Glutamatergic neuron (in vitro differentiated cells): Measurements from ENCODE around the gene ELMO1. TPM values are rescaled to one million over a fixed set of nuclear protein-coding genes. Genes with fewer than 3 reads are reported as not detected.

ENCODE experiments used
- DNase-seq: peaks from one replicate; pipeline ENCODE4 v3.0.0; 2022
- H3K27ac Mint-ChIP-seq: one replicate; pipeline ENCODE4 v1.8.0; 2020; ENCODE audit warnings: mild to moderate bottlenecking, mixed read lengths, inconsistent platforms; ENCODE audit not compliant: unreplicated experiment
- H3K27me3 Mint-ChIP-seq: one replicate; pipeline ENCODE4 v1.8.0; 2020; ENCODE audit warnings: mild to moderate bottlenecking, moderate library complexity, mixed read lengths, inconsistent platforms; ENCODE audit not compliant: unreplicated experiment
- H3K36me3 Mint-ChIP-seq: one replicate; pipeline ENCODE4 v1.8.0; 2020; ENCODE audit warnings: mild to moderate bottlenecking, mixed read lengths, inconsistent platforms; ENCODE audit not compliant: unreplicated experiment
- H3K4me1 Mint-ChIP-seq: one replicate; pipeline ENCODE4 v1.8.0; 2020; ENCODE audit warnings: mild to moderate bottlenecking, low read depth, mixed read lengths, inconsistent platforms; ENCODE audit not compliant: unreplicated experiment
- H3K4me3 Mint-ChIP-seq: one replicate; pipeline ENCODE4 v1.8.0; 2020; ENCODE audit warnings: mild to moderate bottlenecking, mixed read lengths, inconsistent platforms; ENCODE audit not compliant: unreplicated experiment
- H3K9me3 Mint-ChIP-seq: one replicate; pipeline ENCODE4 v1.8.0; 2020; ENCODE audit warnings: mild to moderate bottlenecking, moderate library complexity, mixed read lengths, inconsistent platforms; ENCODE audit not compliant: unreplicated experiment
- total RNA-seq: library from RNA; stranded (reverse); fragmentation: NEBNext Ultra II Directional; extraction: Animal tissue kit (Norgen Biotek cat#: 25700); gene quantifications from one replicate; pipeline ENCODE4 v1.2.1, GENCODE V29; 2021; ENCODE audit not compliant: unreplicated experiment
- TF ChIP-seq, protein P1 (sequence below): fragments of 200-600 bp; sonication (generic); IDR thresholded peaks from one replicate; pipeline ENCODE4 v1.5.0; 2021; ENCODE audit not compliant: partially characterized antibody, unreplicated experiment

The ELMO1 gene
- total RNA-seq, 1 donor from 2014 or later: 5.5 TPM

DNA sequence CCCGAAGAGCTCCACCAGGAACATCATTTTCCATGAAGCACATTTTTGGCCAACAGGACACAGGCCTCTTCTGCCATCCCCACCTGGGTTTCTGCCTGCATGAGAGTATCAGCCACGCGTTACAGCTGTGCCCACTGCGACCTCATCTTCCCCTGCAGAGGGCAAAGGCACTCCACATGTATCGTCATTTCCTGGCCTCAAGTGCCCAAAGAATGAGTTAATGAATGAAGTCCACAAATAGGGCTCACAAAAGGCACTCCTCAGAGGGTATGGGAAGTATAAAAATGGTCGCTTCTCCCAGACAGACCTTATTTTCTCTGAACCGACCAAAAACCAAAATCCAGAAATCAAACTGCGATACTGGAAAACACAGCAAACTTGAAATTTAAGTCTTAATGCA is 18.5 kb downstream of the ELMO1 start:
- H3K27me3 Mint-ChIP-seq: no peaks in the 10 kb centered on the region
- H3K4me3 Mint-ChIP-seq: no peak overlapping the region
- H3K36me3 Mint-ChIP-seq: no peaks in the 10 kb centered on the region
- TF ChIP-seq, protein P1, sequence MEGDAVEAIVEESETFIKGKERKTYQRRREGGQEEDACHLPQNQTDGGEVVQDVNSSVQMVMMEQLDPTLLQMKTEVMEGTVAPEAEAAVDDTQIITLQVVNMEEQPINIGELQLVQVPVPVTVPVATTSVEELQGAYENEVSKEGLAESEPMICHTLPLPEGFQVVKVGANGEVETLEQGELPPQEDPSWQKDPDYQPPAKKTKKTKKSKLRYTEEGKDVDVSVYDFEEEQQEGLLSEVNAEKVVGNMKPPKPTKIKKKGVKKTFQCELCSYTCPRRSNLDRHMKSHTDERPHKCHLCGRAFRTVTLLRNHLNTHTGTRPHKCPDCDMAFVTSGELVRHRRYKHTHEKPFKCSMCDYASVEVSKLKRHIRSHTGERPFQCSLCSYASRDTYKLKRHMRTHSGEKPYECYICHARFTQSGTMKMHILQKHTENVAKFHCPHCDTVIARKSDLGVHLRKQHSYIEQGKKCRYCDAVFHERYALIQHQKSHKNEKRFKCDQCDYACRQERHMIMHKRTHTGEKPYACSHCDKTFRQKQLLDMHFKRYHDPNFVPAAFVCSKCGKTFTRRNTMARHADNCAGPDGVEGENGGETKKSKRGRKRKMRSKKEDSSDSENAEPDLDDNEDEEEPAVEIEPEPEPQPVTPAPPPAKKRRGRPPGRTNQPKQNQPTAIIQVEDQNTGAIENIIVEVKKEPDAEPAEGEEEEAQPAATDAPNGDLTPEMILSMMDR: no peak
- no peaks in the 10 kb centered on the region for H3K9me3 Mint-ChIP-seq
- DNase-seq: no peak
- peaks cover 7% of the 10 kb centered on the region for H3K4me1 Mint-ChIP-seq
- no peak overlapping the region for H3K27ac Mint-ChIP-seq

GRCh38 chr7:37429435-37429791 is 19.3 kb downstream of the ELMO1 start:
- no peak for DNase-seq
- Mint-ChIP-seq H3K4me3 (no peak overlapping the region), H3K27ac (no peak overlapping the region), H3K27me3 (no peaks in the 10 kb centered on the region), H3K9me3 (no peaks in the 10 kb centered on the region), H3K36me3 (no peaks in the 10 kb centered on the region), H3K4me1 (peaks cover 3% of the 10 kb centered on the region)
- TF ChIP-seq, protein P1: no peak

DNA sequence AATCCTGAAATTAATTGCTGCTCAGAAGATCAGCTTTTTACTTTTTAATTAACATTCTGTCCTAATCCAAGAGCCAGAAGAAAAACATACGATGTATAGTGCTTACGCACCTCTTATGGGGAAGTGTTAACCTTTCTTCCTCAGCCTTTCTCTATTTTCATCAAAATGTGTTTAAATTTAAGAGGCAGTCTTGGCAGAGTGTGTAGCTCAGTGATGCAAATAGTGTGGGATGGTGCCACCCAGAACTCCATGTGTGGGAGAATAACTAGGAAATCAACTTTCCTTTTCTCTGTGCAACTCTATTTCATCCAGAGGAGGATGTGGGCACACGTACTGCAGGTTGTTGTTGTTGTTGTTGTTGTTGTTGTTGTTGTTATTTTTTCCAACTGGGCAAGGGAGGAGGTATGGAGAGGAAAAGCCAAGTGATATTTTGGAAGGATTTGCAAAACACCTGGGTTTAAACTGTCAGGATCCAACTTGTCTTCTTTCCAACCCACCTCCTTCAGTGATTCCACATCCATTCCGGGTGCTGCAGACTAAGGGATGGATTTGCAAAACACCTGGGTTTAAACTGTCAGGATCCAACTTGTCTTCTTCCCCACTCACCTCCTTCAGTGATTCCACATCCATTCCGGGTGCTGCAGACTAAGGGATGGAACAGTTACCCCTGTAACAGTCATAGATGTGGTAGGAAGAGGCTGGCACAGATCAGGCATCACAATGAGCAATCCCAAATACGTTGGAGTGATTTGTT is 19.8 kb downstream of the ELMO1 start:
- H3K36me3 Mint-ChIP-seq: no peaks in the 10 kb centered on the region
- no peak overlapping the region for H3K4me3 Mint-ChIP-seq
- H3K27me3 Mint-ChIP-seq: no peaks in the 10 kb centered on the region
- DNase-seq: no peak
- TF ChIP-seq, protein P1: no peak
- no peaks in the 10 kb centered on the region for H3K9me3 Mint-ChIP-seq
- peaks cover 2% of the 10 kb centered on the region for H3K4me1 Mint-ChIP-seq
- H3K27ac Mint-ChIP-seq: no peak overlapping the region

DNA sequence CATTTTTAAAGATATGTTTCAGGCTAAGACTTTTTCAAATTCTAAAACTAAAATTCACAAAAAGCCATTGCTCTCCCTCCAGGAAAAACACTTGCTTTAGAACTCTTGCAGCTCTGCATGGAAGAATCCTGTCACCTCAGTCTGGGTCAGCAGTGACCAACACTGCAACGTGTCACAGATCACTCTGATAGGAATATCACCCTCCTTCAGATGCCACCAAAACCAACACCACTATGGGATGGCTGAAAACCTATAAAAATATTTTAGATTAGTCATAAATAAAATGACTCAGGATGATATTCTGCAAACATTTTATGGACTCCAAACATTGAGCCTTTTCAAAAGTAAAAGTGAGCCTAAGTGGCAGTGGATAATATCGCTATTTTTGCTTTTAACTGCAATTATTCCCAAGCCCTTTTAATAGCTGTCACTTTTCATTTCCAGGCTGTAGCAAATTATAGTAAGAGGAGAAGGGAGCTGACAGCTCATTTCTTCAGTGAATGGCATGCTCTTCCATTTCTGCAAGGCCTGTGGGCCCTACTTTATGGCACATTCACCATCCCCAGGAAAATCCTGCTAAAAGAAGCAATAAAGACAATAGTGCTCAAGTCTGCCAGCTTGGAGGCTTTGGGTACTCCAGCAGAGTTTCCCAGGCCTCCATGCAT is 21.3 kb downstream of the ELMO1 start:
- Mint-ChIP-seq H3K36me3 (no peaks in the 10 kb centered on the region), H3K9me3 (no peaks in the 10 kb centered on the region), H3K27me3 (no peaks in the 10 kb centered on the region)

More for the DNA sequence above, 21.3 kb downstream of the ELMO1 start:
- H3K4me1 Mint-ChIP-seq: no peaks in the 10 kb centered on the region
- H3K4me3 Mint-ChIP-seq: no peak overlapping the region
- TF ChIP-seq, protein P1: no peak
- no peak for DNase-seq
- H3K27ac Mint-ChIP-seq: no peak overlapping the region
